ENCODE data around the gene FSTL5.

GRCh38 chr4:161457311-161457710, 706.5 kb downstream of the FSTL5 start:
- TF ChIP-seq, protein P1, sequence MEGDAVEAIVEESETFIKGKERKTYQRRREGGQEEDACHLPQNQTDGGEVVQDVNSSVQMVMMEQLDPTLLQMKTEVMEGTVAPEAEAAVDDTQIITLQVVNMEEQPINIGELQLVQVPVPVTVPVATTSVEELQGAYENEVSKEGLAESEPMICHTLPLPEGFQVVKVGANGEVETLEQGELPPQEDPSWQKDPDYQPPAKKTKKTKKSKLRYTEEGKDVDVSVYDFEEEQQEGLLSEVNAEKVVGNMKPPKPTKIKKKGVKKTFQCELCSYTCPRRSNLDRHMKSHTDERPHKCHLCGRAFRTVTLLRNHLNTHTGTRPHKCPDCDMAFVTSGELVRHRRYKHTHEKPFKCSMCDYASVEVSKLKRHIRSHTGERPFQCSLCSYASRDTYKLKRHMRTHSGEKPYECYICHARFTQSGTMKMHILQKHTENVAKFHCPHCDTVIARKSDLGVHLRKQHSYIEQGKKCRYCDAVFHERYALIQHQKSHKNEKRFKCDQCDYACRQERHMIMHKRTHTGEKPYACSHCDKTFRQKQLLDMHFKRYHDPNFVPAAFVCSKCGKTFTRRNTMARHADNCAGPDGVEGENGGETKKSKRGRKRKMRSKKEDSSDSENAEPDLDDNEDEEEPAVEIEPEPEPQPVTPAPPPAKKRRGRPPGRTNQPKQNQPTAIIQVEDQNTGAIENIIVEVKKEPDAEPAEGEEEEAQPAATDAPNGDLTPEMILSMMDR (IDR thresholded peaks at IDR 0.05) = no peak
- TF ChIP-seq POLR2A (IDR thresholded peaks at IDR 0.05) = no peak

Measured in esophagus squamous epithelium (tissue), 4 donors.